ENCODE data around the gene FADS1.

DNA sequence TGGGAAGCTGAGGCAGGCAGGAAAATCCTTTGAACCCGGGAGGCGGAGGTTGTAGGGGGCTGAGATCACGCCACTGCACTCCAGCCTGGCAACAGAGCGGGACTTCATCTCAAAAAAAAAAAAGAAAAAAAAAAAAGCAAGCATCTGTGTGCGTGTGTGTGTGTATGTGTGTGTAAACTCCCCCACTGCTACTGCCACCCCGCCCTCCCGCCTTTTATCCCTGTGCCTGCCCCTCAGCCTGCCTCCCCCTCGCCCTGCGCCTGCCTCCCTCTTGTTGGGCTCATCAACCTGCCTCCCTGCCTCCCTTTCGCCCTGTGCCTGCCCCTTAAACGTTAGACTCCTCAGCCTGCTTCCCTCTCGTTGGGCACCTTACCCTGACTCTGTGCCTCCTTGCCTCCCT lies 42.4 kb downstream of the FADS1 start:
- TF ChIP-seq, protein P1, sequence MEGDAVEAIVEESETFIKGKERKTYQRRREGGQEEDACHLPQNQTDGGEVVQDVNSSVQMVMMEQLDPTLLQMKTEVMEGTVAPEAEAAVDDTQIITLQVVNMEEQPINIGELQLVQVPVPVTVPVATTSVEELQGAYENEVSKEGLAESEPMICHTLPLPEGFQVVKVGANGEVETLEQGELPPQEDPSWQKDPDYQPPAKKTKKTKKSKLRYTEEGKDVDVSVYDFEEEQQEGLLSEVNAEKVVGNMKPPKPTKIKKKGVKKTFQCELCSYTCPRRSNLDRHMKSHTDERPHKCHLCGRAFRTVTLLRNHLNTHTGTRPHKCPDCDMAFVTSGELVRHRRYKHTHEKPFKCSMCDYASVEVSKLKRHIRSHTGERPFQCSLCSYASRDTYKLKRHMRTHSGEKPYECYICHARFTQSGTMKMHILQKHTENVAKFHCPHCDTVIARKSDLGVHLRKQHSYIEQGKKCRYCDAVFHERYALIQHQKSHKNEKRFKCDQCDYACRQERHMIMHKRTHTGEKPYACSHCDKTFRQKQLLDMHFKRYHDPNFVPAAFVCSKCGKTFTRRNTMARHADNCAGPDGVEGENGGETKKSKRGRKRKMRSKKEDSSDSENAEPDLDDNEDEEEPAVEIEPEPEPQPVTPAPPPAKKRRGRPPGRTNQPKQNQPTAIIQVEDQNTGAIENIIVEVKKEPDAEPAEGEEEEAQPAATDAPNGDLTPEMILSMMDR (optimal IDR thresholded peaks at IDR 0.05 in 1 of 3, IDR thresholded peaks at IDR 0.05 in 1 of 3, conservative IDR thresholded peaks at IDR 0.05 in 1 of 3; ENCODE audit: extremely low read depth in 1 of 3, insufficient read depth in 2 of 3, low read length in 3 of 3), result no peak
- no peak for TF ChIP-seq EZH2 (IDR thresholded peaks at IDR 0.05; ENCODE audit: low read length)

Data from keratinocyte (primary cell).